Skeletal muscle satellite cell (primary cell): ENCODE data around the gene COL8A2.

Experiments
- H3K27me3 ChIP-seq: 2 replicates; pipeline ENCODE4 v1.7.0; 2013; ENCODE audit warnings: low read length; ENCODE audit not compliant: control insufficient read depth, insufficient read depth
- H3K36me3 ChIP-seq: 2 replicates; pipeline ENCODE4 v1.7.0; 2013; ENCODE audit warnings: mild to moderate bottlenecking, control low read depth, low read length; ENCODE audit not compliant: insufficient read depth
- H3K4me1 ChIP-seq: 2 replicates; pipeline ENCODE4 v1.7.0; 2013; ENCODE audit warnings: low read length; ENCODE audit not compliant: control insufficient read depth, insufficient read depth
- H3K4me2 ChIP-seq: 2 replicates; pipeline ENCODE4 v1.7.0; 2013; ENCODE audit warnings: mild to moderate bottlenecking, low read length
- H3K4me3 ChIP-seq: 2 replicates; pipeline ENCODE4 v1.7.0; 2013; ENCODE audit warnings: low read length
- H3K9ac ChIP-seq: 2 replicates; pipeline ENCODE4 v1.7.0; 2013; ENCODE audit warnings: mild to moderate bottlenecking, low read depth, low read length, moderate library complexity
- H3K9me3 ChIP-seq: replicated peaks from 2 replicates; pipeline ENCODE4 v1.7.0; 2013; ENCODE audit warnings: mild to moderate bottlenecking, control low read depth, low read length

Gene COL8A2

DNA sequence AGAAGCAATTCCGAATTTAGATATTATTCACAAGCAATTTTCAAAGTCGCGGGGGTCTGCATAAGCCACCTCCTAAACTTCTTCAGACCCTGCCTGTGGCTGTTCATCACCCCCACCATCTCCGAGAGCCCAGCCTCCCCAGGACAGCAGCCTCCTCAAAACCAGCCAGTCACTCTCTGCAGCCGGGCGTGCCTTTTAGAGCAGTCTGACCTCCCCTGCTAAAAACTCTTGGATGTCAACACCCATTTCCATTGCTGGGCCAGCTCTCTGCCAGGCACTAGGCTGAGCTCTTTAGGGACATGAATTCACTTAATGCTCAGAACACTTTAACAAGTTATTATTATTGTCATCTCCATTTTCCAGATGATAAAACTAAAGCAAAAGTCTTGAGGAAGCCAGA lies 24.6 kb downstream of the COL8A2 start:
- Histone ChIP-seq H3K9me3 (no peaks in the 10 kb centered on the region), H3K27me3 (no peaks in the 10 kb centered on the region), H3K4me3 (no peak overlapping the region), H3K4me1 (no peaks in the 10 kb centered on the region), H3K4me2 (no peak overlapping the region), H3K36me3 (peaks cover 11% of the 10 kb centered on the region), H3K9ac (no peak overlapping the region)

DNA sequence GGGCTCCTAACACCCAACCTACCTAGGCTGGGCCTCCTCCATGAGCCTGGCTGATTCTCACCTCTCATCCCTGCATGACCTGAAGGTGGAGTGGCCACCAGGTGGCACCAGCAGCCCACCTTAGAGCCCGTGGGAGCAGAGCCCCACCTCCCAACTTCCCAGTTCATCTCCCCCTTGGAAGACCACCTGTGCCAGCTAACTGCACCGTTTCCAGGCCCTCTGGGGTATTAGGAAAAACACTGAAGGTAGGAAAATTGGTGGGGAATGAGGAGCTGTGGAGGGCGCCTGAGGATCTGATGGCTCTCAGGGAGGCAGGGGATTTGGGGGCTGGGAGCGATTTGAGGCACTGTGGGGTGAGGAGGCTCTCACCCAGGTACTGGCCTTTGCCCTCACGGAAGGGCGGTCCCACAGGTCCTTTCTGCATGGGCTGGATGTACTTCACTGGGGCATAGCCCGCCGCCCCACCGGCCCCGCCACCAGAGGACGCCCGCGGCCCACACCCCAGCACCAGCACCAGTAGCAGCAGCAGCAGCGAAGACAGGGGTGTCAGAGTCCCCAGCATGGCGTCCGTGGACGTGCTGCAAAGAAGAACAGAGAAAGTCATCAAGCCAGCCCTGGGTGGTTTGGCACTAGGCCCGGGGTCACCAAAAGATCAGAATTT lies 25.2 kb downstream of the COL8A2 start:
- Histone ChIP-seq H3K4me1 (no peaks in the 10 kb centered on the region), H3K9me3 (no peaks in the 10 kb centered on the region), H3K36me3 (peaks cover 16% of the 10 kb centered on the region), H3K4me2 (peak overlapping the region; percentile 52), H3K27me3 (no peaks in the 10 kb centered on the region), H3K4me3 (no peak overlapping the region), H3K9ac (no peak overlapping the region)

DNA sequence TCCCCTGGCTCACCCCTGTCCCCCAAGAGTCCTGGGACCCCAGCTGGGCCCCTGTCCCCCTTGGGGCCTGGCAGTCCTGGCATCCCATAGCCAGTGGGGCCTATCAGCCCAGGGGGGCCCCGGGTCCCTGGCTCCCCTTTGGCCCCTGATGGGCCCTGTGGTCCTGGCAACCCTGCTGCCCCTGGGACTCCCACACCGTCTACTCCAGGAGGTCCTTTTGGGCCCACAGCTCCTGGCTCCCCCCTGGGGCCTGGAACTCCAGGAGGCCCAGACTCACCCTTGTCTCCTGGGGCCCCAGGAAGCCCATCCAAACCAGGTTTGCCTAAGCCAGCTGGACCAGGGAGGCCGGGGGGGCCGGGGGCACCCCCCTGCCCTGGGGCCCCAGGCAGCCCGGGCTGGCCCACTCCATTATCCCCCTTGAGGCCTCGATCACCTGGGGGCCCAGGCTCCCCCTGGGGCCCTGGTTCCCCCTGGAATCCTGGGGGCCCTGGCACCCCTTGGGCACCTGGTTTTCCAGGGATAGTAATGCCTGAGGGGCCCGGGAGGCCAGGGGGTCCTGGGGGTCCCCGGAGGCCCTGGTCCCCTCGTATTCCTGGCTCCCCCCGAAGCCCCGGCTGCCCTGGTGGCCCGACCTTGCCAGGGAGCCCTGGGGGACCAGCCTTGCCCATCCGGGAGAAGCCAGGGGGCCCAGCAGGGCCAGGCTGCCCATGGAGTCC lies 26.2 kb downstream of the COL8A2 start:
- Histone ChIP-seq H3K4me3 (no peak overlapping the region), H3K4me2 (no peak overlapping the region), H3K4me1 (no peaks in the 10 kb centered on the region), H3K27me3 (no peaks in the 10 kb centered on the region), H3K9ac (no peak overlapping the region), H3K9me3 (no peaks in the 10 kb centered on the region), H3K36me3 (peaks cover 26% of the 10 kb centered on the region)

DNA sequence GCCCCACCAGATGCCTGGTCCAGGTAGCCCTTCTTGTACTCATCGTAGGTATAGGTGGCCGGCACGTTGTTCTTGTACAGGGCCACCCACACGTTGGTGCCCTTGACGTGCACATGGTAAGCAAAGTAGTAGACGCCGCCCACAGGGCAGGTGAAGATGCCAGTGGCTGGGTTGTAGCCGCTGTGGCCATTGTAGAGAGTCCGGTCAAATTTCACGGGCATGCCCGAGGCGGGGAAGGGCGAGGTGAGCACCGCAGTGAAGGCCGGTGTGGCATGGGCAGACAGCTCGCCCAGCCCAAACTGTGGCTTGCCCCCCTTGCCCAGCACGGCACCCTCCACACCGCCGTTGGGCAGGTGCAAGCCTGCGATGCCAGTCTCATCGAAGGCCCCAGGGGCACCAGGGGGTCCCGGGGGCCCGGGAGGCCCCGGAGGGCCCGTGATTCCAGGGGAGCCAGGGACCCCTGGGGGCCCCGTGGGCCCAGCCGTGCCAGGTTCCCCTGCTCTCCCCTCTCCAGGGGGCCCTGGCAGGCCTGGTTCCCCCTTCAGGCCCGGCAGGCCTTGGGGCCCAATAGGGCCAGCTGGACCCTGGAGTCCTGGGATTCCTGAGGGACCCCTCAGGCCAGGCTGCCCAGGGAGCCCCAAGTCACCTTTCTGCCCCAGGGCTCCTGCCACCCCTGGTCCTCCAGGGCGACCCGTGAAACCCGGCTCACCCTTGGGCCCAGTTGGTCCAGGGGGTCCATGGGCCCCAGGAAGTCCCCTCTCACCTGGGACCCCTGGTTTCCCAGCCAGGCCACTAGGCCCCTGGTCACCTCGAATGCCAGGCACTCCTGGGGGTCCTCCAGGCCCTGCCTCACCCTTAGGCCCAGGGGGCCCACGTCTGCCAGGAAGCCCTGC lies 27.1 kb downstream of the COL8A2 start:
- Histone ChIP-seq H3K4me1 (no peaks in the 10 kb centered on the region), H3K9ac (no peak overlapping the region), H3K4me3 (no peak overlapping the region)

DNA sequence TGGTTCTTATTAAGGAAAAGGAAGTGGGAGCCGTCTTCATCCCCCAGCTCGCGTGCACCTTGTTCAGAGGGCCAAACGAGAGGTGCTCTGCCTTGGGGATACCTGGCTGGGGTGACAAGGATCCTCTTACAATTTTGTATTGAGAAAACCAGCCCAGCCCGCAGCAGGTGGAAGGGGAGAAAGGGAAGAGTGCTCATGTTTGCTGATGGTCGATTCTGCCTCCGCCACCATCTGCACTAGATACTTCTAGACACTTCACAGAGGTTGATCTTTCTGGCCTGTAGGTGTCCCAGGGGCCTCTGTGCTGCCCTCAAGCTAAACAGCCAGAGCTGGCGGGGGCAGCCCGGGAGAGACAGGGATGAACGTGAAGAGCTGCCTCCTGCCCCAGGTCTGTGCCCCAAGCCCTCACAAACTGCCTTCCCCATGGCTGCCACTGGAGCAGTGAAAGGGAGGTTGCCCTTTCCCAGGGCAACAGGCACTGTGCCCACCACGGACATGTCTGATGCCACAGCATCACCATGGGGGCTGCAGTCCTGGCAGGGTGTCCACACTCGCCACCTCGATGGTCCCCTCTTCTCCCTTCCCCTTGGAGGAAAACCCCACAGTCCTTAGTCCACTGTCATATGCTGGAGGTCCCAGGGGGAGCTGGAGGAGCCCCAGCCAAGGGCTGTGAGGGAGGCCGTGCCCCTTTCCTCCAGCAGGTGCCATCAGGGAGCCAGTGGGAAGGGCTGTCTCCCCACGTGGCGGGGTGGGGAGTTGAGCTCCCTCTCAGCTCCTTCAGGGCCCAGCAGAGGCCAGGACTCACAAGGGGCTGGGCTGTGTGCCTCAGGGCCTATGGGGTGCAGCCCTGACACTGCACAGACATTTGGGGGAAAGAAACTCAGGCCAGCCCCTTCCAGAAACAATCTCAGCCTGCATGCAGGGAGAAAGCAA lies 28.3 kb downstream of the COL8A2 start:
- Histone ChIP-seq H3K27me3 (no peaks in the 10 kb centered on the region), H3K36me3 (peaks cover 46% of the 10 kb centered on the region), H3K9me3 (no peaks in the 10 kb centered on the region), H3K4me1 (no peaks in the 10 kb centered on the region), H3K4me2 (no peak overlapping the region), H3K4me3 (no peak overlapping the region), H3K9ac (no peak overlapping the region)

More for the DNA sequence above, 27.1 kb downstream of the COL8A2 start:
- Histone ChIP-seq H3K27me3 (no peaks in the 10 kb centered on the region), H3K9me3 (no peaks in the 10 kb centered on the region), H3K36me3 (peaks cover 35% of the 10 kb centered on the region), H3K4me2 (no peak overlapping the region)

DNA sequence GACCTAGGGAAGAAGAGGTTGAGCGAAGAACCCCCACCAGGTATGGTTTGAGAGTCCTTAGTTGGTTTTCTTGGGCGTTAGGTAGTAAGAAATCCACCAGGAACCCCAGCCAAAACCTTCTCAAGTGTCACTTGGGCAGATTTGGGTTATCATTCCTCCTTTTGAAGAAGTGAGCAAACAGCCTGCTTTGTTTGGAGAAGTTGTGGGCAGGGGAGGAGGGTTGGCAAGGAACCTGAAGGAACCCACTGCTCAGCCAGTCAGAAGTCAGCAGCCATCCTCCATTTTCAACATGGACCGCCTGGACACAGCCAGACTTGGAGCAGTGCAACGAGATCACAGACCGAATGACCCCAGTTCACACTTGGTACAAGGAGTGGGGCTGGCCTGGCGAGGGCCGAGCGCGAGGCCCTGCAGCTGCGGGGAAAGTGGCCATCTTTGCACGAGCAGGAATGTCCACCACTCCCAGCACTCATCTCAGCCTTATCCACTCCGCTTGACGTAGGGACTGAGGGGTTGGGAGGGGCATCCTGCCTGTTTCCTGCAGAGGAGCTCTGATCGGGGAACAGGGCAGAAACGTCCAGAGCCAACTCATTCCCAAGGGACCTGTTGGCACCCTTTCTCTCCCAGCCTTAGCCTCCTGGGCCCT lies 29.1 kb downstream of the COL8A2 start:
- Histone ChIP-seq H3K27me3 (no peaks in the 10 kb centered on the region), H3K9me3 (no peaks in the 10 kb centered on the region), H3K4me2 (no peak overlapping the region), H3K36me3 (peaks cover 47% of the 10 kb centered on the region), H3K9ac (no peak overlapping the region), H3K4me3 (no peak overlapping the region), H3K4me1 (no peaks in the 10 kb centered on the region)

DNA sequence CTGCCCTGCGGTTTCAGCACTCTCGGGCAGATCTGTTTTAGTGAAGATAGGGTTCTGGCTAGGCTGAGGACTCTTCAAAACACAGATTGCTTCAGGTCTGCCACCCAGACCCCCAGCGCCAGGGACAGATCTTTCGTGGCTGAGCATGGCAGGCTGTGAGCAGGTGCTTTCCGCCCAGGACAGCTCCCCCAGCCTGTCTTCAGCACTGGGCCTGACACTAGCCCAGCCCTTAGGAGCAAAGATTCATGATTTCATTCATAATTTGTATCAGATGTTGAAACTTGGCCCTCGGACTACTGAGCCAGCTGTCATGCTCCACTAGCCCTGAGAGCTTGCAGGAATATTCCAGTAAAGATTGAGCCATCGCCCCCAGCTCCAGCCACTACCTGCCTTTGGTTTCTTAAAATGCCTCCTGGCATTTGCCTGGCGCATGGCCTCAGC lies 30.4 kb downstream of the COL8A2 start:
- no peaks in the 10 kb centered on the region for H3K9me3 ChIP-seq
- peaks cover 6% of the 10 kb centered on the region for H3K4me1 ChIP-seq
- no peaks in the 10 kb centered on the region for H3K27me3 ChIP-seq
- H3K9ac ChIP-seq = no peak overlapping the region
- no peak overlapping the region for H3K4me2 ChIP-seq
- no peak overlapping the region for H3K4me3 ChIP-seq
- peaks cover 47% of the 10 kb centered on the region for H3K36me3 ChIP-seq

DNA sequence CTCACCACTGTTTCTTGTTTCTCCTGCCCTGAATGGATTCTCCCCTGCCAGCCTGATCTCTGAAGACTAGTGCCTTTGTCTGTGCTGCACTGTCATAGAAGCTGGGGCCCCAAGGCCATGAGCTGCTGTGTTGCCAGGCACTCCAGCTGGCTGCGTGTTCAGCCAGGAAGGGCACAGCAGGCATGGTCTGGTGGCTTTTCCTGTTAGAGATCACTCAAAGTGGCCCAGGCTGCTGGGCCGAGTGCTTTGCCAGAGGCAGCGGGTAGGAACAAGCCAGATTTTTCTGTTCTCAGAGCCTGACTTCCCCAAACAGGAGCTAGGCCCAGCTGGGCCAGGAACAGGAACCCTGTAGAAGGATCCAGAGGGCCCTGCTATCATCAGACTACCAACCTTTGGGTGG lies 31.1 kb downstream of the COL8A2 start:
- no peaks in the 10 kb centered on the region for H3K27me3 ChIP-seq
- peaks cover 47% of the 10 kb centered on the region for H3K36me3 ChIP-seq
- no peak overlapping the region for H3K4me2 ChIP-seq
- H3K4me3 ChIP-seq = no peak overlapping the region
- H3K9ac ChIP-seq = no peak overlapping the region
- H3K9me3 ChIP-seq = no peaks in the 10 kb centered on the region
- H3K4me1 ChIP-seq = peaks cover 9% of the 10 kb centered on the region

DNA sequence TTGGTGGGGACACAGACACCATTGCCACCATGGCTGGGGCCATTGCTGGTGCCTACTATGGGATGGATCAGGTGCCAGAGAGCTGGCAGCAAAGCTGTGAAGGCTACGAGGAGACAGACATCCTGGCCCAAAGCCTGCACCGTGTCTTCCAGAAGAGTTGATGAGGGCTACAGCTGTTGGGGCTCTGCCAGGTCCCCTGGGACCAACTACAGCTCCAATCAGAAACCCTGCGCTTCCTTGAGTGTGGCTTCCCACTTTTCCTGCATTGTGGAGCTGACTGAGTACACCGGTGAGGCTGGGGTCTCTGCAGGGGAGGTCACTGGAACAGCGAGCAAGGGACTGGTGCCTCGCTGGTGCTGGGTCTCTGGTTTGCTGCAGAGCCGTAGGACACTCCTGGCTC lies 31.8 kb downstream of the COL8A2 start:
- no peak overlapping the region for H3K9ac ChIP-seq
- H3K9me3 ChIP-seq = no peaks in the 10 kb centered on the region
- H3K4me3 ChIP-seq = no peak overlapping the region
- H3K4me2 ChIP-seq = no peak overlapping the region
- peaks cover 47% of the 10 kb centered on the region for H3K36me3 ChIP-seq
- peaks cover 12% of the 10 kb centered on the region for H3K4me1 ChIP-seq
- no peaks in the 10 kb centered on the region for H3K27me3 ChIP-seq

DNA sequence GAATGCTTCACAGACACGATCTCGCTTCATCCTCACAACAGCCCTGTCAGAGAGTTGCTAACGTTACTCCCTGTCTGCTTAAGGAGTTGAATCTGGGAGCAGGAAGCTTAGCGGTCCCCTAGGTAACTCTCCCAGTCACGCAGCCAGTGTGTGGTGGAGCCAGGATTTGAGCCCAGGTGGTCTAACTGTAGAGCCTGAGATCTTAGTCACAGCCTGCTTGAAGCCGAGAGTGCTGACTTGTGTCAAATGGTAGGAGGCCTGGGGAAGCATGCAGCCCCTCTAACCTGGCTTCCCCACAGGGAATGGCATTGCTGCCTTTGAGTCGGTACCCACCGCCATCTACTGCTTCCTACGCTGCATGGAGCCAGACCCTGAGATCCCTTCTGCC lies 32.2 kb downstream of the COL8A2 start:
- Histone ChIP-seq H3K4me1 (peaks cover 14% of the 10 kb centered on the region), H3K9me3 (no peaks in the 10 kb centered on the region), H3K4me3 (no peak overlapping the region), H3K36me3 (peaks cover 47% of the 10 kb centered on the region), H3K9ac (no peak overlapping the region), H3K27me3 (no peaks in the 10 kb centered on the region), H3K4me2 (no peak overlapping the region)
